Fibroblast of mammary gland (primary cell): ENCODE results near the gene RASL12.

Experiments
- DNase-seq: peaks from one replicate; pipeline ENCODE4 v3.0.0-alpha.2; 2010; ENCODE audit warnings: low read depth
- H3K4me3 ChIP-seq: 2 replicates; pipeline ENCODE4 v1.5.1; 2011; ENCODE audit warnings: low read depth, mild to moderate bottlenecking, low read length, moderate library complexity; ENCODE audit not compliant: control insufficient read depth
- TF ChIP-seq, protein P1 (sequence below): conservative IDR thresholded peaks from 2 replicates; pipeline ENCODE4 v1.5.1; 2011; ENCODE audit warnings: low read depth, low read length, inconsistent platforms; ENCODE audit not compliant: control insufficient read depth, insufficient read depth

Gene RASL12

DNA sequence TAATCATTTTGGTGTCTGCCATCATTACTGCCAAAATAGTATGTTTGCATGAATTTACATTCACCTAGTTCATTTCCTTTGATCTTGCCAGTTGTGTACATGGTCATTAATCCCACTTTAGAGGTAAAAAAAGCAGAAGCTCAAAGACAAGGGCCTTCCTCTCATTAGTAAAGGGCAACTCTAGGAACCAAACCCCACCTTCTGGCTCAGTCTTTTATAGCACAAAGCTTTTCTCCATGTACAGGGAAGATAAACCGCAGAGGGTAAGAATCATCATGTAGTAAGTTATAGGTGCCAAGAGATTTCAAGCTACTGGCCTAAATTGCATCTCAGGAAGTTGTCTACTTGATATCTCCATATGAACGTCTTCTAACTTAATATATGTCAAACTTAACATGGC lies 58.8 kb downstream of the RASL12 start:
- TF ChIP-seq, protein P1, sequence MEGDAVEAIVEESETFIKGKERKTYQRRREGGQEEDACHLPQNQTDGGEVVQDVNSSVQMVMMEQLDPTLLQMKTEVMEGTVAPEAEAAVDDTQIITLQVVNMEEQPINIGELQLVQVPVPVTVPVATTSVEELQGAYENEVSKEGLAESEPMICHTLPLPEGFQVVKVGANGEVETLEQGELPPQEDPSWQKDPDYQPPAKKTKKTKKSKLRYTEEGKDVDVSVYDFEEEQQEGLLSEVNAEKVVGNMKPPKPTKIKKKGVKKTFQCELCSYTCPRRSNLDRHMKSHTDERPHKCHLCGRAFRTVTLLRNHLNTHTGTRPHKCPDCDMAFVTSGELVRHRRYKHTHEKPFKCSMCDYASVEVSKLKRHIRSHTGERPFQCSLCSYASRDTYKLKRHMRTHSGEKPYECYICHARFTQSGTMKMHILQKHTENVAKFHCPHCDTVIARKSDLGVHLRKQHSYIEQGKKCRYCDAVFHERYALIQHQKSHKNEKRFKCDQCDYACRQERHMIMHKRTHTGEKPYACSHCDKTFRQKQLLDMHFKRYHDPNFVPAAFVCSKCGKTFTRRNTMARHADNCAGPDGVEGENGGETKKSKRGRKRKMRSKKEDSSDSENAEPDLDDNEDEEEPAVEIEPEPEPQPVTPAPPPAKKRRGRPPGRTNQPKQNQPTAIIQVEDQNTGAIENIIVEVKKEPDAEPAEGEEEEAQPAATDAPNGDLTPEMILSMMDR: peak; percentile 11
- DNase-seq: peak; percentile 36
- no peak overlapping the region for H3K4me3 ChIP-seq

DNA sequence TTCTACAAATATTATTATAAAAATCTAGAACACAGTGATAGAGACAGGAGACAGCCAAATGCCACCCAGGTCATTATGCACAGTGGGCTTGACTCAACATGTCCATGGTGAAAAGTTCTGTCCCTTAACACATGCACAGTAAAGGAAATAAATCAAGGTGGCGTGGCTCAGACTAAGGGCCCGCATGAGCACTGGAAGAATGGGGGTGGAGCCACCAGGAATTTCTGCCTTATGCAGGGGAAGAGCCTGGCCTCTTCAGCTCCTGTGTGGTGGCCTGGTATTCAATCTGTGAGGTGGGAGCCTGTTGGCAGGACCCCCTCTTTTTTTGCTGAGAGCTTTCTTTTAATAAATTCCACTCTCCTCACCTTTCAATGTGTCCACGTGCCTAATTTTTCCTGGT lies 60.9 kb downstream of the RASL12 start:
- H3K4me3 ChIP-seq: no peak overlapping the region
- TF ChIP-seq, protein P1: no peak
- DNase-seq: no peak

DNA sequence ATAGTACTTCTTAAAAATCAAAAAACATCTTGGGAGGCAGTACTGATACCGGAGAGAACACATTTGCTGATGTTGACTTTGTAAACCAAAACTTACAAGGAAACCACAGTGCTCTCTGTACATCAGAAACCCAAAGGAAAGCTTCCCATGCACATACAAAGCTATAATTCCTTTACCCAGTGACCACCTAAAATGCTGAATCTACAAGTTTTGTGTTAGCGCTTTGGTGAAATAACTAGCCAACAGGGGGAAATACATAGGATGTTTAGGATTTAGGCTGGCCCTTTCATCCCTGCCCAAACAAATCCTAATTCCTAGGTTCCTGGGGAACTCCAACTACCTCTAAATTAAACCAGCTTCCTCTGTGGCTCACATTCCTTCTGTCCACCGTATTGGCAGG lies 62.8 kb downstream of the RASL12 start:
- DNase-seq: no peak
- TF ChIP-seq, protein P1: no peak
- no peak overlapping the region for H3K4me3 ChIP-seq
